ENCODE measurements around the gene EXOSC1.
"Not testable (repeated sequence)": the region's sequence is repeated elsewhere in the genome, so short reads cannot be mapped to it uniquely, and the experiment has no call there.

EXOSC1 gene

DNA sequence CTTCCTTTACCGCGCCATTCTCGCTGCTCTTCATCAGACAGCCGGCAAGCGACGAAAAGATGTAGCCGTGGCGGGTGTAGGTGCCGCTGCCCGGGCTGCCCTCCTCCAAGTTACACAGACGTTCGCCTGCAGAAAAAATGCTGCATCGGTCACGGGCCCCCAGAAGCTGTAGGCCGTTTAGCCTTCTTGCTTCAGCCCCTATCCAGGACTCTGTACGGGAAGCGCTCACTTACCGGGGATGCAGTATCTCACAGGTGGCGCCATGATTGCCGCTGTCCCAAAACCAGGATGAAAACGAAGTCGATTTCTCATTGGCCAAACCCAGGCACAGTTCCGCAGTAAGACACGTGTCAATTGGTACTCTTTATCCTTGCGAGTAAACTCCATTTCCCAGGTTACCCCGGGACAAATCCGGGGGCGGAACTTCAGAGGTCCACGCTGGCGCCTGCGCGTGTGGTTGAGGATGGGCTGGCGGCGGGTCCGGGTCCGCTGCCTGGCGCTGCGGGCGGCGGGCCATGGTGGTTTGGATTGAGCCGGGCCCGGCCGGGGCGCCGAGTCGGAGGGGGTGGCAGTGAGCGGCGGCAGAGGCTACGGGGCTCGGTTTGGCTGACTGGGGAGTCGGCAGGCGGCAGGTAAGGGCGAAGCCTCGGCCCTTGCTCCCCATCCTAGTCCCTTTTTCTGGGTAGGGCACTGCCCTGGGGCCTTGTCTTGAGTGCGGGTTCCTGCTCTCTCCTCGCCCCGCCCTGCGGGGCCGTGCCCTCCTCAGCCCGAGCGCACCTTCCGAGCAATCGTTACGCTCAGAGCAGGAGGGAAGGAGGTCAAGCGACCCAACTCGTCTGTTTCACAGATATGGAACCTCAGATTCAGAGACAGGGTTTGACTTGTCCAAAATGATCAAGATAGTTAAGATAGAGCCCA, at the start of gene EXOSC1, which contains the start of gene ZDHHC16:
TSS of gene EXOSC1 (minus strand) at position 285 of the 918 bp plus-strand sequence. CDS start at position 264, 21 bp downstream.
TSS of gene ZDHHC16 (plus strand) at position 454 of the 918 bp plus-strand sequence. CDS start 5,501 bp downstream, outside the sequence.
- peak; percentile 79 for DNase-seq (ENCODE audit: low read depth, low spot score)

DNA sequence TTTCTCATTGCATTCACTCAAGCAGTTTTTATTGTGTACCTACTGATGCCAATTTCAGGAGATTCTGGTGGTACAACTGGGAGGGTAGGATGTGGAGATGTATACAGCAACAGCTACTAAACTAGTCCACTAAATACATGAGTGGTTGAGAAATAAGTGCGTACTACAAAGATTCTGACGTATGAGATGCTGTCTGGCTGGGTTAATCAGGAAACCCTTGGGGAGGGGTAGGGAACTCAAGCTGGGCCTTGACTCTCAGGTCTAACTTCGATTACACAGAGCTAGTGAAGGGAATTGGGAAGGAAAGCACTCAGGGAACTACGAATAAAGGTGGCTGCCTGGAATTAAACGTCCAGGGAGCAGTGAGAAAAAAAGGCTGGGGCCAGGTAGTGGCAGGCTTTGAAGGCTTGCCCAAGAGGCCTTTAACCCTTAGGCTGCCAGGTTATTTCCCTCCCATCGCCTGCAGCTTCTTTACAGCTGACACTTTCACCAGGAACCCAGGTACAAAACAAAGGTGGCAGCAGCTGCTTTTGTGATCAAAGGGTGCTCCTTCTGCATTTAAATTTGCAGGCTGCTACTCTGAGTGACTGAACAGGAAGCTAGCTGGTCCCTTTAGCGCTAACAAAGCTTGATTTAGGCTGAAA, 49.2 kb upstream of the EXOSC1 start:
- DNase-seq (ENCODE audit: low read depth, low spot score): no peak

- DNase-seq (ENCODE audit: low read depth, low spot score): no peak
Measured at GRCh38 chr10:97494151-97494550, 48.3 kb upstream of the EXOSC1 start.

GRCh38 chr10:97490592-97490991, 44.8 kb upstream of the EXOSC1 start:
- no peak for DNase-seq (ENCODE audit: low read depth, low spot score)

GRCh38 chr10:97485647-97486281, 40.0 kb upstream of the EXOSC1 start:
- DNase-seq (ENCODE audit: low read depth, low spot score): no peak

GRCh38 chr10:97483921-97484320, 38.1 kb upstream of the EXOSC1 start:
- no peak for DNase-seq (ENCODE audit: low read depth, low spot score)

- DNase-seq (ENCODE audit: low read depth, low spot score): no peak
Measured at GRCh38 chr10:97483506-97483905, 37.7 kb upstream of the EXOSC1 start.

- DNase-seq (ENCODE audit: low read depth, low spot score): no peak
Measured at GRCh38 chr10:97482381-97482780, 36.6 kb upstream of the EXOSC1 start.

DNA sequence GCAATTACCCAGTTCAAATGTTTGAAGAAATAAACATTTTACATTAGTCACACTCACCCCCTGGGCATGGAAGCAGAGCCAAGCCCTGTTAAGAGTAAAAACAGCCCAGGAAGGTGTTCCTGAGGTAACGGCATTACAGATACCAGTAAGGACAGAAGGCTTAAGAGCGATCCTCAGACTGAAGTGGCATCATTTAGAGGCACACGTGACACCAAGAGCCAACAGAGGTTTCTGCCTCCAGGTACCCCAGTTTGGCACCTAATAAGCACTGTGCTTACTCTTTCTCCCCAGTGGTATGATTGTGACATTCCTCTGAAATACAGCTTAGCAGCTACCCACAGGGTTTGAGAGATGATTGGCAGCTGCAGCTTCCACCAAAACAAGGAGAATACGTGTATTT, 35.3 kb upstream of the EXOSC1 start:
- no peak for DNase-seq (ENCODE audit: low read depth, low spot score)

GRCh38 chr10:97479939-97480338, 34.1 kb upstream of the EXOSC1 start:
- DNase-seq (ENCODE audit: low read depth, low spot score): no peak

DNA sequence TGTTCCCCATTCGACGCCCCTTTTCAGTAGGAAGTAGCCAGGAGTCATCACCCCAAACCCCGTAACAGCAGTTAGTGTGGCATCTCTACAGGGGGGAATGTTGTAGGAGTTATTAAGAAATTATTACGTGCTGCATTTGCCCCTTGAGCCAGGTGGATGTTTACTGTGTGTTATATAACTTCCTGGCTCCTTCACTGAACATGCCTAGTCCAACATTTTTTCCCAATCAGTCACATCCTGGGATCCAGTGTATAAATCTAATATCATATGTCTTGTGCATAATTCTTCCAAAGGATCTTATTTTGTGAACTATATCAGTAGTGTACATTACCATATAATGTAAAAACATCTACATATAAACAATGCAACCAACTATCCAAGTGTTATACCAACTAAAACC, 33.6 kb upstream of the EXOSC1 start:
- not testable (repeated sequence) for DNase-seq (ENCODE audit: low read depth, low spot score)

DNA sequence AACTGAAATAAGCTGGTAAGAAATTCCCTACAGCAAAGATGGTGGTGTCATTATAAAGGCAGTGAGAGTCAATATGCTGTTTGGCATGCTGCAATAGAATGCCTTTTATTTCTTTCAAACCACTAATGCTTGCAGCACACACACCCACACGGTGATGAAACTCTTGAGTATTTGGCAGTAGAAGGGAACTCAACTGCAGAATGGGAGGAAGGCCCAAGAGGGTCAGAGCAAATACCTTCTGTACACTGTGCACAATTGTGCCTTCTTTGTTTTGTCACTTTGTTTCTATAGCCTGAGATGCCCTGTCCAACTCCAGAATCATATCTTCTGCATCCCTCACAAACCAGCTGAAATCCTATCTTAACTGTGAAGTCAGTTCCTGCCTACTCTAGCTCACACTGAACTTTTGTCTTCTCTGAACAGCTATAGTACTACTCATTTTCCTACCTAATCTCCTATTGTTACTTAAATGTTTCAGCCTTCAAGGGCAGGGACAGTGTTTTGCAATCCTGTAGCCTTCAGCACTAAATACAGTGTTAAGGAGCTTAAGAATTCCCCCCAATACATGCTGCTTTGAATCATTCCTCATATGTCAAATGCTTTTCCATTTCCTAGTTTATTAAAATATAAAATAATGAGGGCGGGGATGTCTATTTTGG, 30.3 kb upstream of the EXOSC1 start:
- DNase-seq (ENCODE audit: low read depth, low spot score): no peak

- DNase-seq (ENCODE audit: low read depth, low spot score): no peak
Measured at GRCh38 chr10:97474918-97475317, 29.1 kb upstream of the EXOSC1 start.

GRCh38 chr10:97468781-97469180, 23.0 kb upstream of the EXOSC1 start:
- not testable (repeated sequence) for DNase-seq (ENCODE audit: low read depth, low spot score)

DNA sequence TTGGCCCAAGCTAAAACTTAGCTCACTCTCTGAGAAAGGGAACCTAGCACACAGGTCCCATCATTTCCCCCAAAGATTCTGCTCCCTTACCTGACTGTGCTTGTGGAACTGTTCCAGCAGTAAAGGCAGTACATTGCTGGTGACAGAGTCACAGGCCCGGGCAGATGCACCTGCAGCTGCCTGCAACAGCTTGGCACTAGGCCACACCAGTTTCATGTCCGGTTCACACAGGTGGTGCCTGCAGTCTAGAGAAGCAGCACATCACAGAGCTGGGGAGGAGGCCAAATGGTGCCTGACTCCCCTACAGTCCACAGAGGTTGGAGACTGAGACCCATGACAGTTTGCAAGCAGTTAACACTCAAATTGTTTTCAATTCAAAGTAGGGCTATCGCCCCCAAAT, 22.4 kb upstream of the EXOSC1 start:
- DNase-seq (ENCODE audit: low read depth, low spot score): no peak

GRCh38 chr10:97466755-97467154, 20.9 kb upstream of the EXOSC1 start:
- DNase-seq (ENCODE audit: low read depth, low spot score): no peak

- no peak for DNase-seq (ENCODE audit: low read depth, low spot score)
Measured at GRCh38 chr10:97465982-97466381, 20.2 kb upstream of the EXOSC1 start.

DNA sequence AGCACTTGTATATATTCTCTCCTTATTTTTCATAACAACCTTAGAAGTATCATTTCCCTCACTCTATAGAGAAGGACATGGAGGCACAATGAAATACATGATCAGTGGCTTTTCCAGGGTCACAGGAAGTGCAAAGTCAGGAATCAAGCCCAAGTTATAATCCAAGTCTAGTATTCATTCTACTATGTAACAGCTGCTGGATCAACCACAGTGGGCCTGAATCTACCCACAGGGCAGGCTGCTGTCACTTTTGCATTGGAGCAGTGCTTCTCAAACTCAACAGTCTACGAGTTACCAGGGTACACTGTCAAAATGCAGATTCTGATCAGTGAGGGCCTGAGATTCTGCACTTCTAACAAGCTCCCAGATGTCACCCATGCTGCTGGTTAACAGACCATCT, 18.4 kb upstream of the EXOSC1 start:
- no peak for DNase-seq (ENCODE audit: low read depth, low spot score)

GRCh38 chr10:97463363-97464132, 17.7 kb upstream of the EXOSC1 start:
- no peak for DNase-seq (ENCODE audit: low read depth, low spot score)

DNA sequence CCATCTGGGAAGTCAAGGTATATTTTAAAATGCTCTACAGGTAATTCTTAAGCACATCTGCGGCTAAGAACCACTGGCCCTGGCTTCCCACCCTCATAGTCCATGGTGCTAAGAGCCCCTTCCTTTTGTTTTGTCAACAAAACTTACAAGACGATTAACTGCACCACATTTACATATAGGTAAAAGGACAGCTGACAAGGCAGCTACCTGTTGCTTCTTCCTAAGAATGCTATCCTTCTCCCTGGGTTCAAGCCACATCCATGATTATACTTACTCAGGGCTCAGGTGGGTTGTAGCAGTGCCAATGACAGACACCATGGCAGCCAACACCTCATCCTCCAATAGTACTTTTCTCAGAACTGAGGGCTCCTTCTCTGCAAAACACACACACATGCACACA, 16.5 kb upstream of the EXOSC1 start:
- no peak for DNase-seq (ENCODE audit: low read depth, low spot score)

- DNase-seq (ENCODE audit: low read depth, low spot score): no peak
Measured at GRCh38 chr10:97459933-97460332, 14.1 kb upstream of the EXOSC1 start.
